WI38 (cell line): ENCODE measurements around the gene B4GALT5.

ENCODE experiments used
- H3K4me3 ChIP-seq: 2 replicates; pipeline ENCODE4 v1.5.1; 2011; ENCODE audit warnings: low read depth, mild to moderate bottlenecking, control low read depth, low read length
- TF ChIP-seq, protein P1 (sequence below): IDR thresholded peaks from 2 replicates; pipeline ENCODE4 v1.5.1; 2012; ENCODE audit warnings: low read depth, mild to moderate bottlenecking, control low read depth, low read length

The B4GALT5 gene

DNA sequence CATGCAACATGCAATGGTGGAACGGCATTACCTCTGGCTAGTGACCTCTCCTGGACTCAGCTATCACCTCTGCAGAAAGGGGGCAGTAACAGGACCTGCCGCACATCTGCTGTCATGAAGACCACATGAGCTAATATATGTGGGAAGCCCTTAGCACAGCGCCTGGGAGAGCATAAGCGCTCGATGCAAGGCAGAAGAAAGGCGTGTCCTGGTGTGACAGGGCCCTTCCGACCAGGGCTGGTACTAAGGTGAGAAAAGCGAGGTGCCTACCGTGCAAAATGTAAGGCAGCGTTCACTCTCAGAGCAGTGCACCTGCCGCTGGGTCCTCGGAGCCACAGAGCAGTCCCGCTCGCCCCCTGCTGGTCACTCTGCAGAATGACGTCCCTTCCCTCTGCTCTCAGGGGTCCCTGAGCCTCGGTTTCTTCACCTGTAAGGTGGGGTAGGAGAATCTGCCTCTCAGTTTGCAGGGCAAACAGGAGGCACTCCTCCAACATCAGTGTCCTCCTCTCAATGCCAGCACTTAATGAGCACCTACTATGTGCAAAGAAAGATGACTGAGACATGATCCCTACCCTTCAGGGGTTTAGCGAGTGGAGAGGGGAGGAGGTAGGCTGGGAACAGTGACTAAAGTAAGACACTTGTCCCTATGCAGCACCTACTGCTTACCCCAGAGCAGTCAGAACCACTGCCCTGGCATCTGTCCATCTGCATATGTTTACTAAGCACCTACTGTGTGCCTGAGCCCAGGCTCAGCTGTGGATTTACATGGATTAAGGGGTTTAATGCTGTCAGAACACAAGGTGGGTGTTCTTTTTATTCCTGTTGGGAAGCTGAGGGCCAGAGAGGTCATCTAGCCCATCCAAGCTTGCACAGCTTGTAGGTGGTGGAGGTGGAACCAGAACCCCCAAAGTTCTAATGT, 104.7 kb downstream of the B4GALT5 start:
- no peak overlapping the region for H3K4me3 ChIP-seq
- TF ChIP-seq, protein P1, sequence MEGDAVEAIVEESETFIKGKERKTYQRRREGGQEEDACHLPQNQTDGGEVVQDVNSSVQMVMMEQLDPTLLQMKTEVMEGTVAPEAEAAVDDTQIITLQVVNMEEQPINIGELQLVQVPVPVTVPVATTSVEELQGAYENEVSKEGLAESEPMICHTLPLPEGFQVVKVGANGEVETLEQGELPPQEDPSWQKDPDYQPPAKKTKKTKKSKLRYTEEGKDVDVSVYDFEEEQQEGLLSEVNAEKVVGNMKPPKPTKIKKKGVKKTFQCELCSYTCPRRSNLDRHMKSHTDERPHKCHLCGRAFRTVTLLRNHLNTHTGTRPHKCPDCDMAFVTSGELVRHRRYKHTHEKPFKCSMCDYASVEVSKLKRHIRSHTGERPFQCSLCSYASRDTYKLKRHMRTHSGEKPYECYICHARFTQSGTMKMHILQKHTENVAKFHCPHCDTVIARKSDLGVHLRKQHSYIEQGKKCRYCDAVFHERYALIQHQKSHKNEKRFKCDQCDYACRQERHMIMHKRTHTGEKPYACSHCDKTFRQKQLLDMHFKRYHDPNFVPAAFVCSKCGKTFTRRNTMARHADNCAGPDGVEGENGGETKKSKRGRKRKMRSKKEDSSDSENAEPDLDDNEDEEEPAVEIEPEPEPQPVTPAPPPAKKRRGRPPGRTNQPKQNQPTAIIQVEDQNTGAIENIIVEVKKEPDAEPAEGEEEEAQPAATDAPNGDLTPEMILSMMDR: peak; percentile 92

DNA sequence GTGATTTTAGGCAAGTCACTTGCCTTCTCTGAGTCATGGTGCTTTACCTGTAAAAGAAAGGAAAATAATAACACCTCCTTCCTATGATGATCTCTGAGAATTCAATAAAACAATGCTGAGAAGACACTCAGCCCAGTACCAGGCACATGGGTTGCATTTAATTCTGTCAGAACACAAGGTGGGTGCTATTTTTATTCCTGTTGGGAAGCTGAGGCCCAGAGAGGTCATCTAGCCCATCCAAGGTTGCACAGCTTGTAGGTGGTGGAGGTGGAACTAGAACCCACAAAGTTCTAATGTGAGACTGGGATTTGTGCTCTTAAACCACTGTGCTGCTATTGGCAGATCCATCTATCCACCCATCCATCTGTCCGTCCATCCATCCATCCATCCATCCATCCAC, 106.1 kb downstream of the B4GALT5 start:
- H3K4me3 ChIP-seq: no peak overlapping the region
- TF ChIP-seq, protein P1: no peak

GRCh38 chr20:49603209-49603627, 110.5 kb downstream of the B4GALT5 start:
- TF ChIP-seq, protein P1: no peak; the same call in 1 of the 2 replicates
- H3K4me3 ChIP-seq: no peak overlapping the region

- TF ChIP-seq, protein P1: no peak
- H3K4me3 ChIP-seq: no peak overlapping the region
Measured at GRCh38 chr20:49602345-49603208, 111.1 kb downstream of the B4GALT5 start.

DNA sequence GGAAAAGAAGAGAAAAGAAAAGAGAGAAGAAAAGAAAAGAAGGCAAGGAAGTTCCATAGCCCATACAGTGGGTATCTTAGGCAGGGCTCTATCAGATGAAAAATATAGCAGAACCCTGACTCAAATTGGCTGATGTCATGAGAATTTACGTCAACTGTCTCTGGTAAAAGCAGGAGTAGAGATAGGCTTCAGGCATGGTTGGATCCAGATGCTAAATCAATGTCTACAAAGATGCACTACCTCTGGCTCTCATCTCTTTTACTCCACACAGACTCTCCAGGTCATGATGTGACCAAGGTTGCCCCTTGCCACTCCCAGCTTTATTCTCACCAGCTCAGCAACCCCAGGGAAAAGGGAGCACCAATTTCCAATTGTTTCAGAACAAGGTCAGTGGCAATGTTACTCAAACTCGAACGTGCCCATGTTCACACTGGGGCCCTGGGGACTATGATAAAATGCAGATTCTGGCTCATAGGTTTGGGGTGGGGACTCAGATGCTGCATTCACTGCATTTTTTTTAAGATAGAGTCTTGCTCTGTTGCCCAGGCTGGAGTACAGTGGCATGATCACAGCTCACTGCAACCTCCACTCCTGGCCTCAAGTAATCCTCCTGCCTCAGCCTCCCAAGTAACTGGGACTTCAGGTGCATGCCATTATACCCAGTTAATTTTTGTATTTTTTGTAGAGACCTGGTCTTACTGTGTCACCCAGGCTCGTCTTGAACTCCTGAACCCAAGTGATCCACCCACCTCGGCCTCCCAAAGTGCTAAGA, 112.3 kb downstream of the B4GALT5 start:
- TF ChIP-seq, protein P1: no peak
- H3K4me3 ChIP-seq: no peak overlapping the region

DNA sequence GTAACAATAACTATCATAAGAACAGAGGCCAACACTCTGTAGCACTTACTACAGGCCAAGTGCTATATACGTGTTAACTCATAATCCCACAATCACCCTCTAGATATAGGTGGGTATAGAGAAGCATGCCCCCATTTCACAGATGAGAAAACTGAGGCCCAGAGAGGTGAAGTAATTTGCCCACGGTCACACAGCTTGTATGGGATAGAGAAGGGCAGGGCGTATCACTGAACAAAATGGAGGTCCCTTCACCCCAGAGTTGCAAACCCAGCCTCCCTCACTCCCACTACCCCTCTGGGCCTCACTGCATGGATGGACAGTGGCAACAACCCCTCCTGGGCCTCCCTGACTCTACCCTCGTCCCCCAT, 113.9 kb downstream of the B4GALT5 start:
- no peak overlapping the region for H3K4me3 ChIP-seq
- TF ChIP-seq, protein P1: no peak
